Vagina (tissue), 2 donors: Measurements from ENCODE around the gene ARHGEF35. TPM values are rescaled to one million over a fixed set of nuclear protein-coding genes. Genes with fewer than 3 reads are reported as not detected.
"Not testable (repeated sequence)": the region's sequence is repeated elsewhere in the genome, so short reads cannot be mapped to it uniquely, and the experiment has no call there.

Source experiments
- DNase-seq, 2 donors: peaks; one replicate each; pipeline ENCODE4 v3.0.0-alpha.2; 2017; ENCODE audit errors: extremely low spot score in 2 of 2
- H3K27ac ChIP-seq: fragments of 200-600 bp; sonication (generic); one replicate; pipeline ENCODE4 v1.5.1; 2019
- H3K27me3 ChIP-seq: fragments of 200-600 bp; sonication (generic); one replicate; pipeline ENCODE4 v1.5.1; 2019
- H3K36me3 ChIP-seq, 2 donors: fragments of 200-600 bp; sonication (generic); one replicate each; pipeline ENCODE4 v1.5.1; 2017 to 2019
- H3K4me1 ChIP-seq: fragments of 200-600 bp; sonication (generic); one replicate; pipeline ENCODE4 v1.5.1; 2019
- H3K4me3 ChIP-seq, 2 donors: fragments of 200-600 bp; sonication (generic); 1 replicate in 1 of 2; 2 replicates in 1 of 2; pipeline ENCODE4 v1.5.1; 2016 to 2019
- H3K9me3 ChIP-seq: fragments of 200-600 bp; sonication (generic); one replicate; pipeline ENCODE4 v1.5.1; 2019
- intact Hi-C: fragments of 100-400 bp; cut with DNase I; formaldehyde crosslinking; loops from one replicate; pipeline ENCODE4 v1.15.1; 2023
- total RNA-seq: library from RNA; depleted of rRNA; stranded (reverse); fragments of >200 nt; gene quantifications from one replicate; pipeline ENCODE4 v1.2.3, GENCODE V29; 2016

Gene ARHGEF35
- total RNA-seq, result 8.3 TPM

DNA sequence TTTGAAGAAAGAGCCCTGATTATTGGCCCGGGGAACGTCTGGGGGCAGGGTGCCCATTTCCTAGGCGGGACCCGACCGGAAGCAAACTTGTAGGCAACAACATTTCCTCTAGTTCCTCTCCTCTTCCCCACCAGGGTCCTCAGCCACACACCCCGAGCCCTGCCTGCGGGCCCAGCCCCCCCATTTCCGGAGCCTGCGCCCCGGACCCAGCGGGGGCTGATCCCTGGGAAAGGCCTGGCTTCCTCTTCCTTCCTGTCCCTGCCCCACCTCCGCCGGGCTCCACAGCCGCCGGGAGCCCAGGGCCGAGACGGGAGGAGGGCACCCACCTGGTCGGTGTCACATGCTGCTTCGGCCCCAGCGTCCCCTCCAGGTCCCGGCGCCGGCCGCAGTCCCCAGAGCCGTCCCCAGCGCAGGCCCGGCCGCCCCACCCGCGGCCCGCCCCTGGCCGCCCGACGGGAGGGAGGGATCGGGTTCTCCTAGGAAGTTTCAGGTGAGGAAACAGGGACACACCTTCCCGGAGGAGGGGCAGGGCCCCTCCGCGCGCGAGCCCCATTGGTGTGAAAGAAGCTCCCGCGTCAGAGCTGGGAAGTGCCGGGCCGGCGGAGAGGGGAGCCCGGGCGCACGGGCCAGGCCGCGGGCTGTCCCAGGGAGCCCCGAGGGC is at the start of gene ARHGEF35:
Gene ARHGEF35 (minus strand): TSS at position 622 of the 661 bp plus-strand sequence. CDS start 7,450 bp downstream, outside the sequence.
- intact Hi-C loops, H3K4me3 ChIP-seq, H3K4me1 ChIP-seq, H3K9me3 ChIP-seq, H3K27me3 ChIP-seq, H3K27ac ChIP-seq, DNase-seq, H3K36me3 ChIP-seq: not testable (repeated sequence)

- intact Hi-C loops, result not testable (repeated sequence)
Measured at GRCh38 chr7:144245372-144245771, 49.7 kb upstream of the ARHGEF35 start.

DNA sequence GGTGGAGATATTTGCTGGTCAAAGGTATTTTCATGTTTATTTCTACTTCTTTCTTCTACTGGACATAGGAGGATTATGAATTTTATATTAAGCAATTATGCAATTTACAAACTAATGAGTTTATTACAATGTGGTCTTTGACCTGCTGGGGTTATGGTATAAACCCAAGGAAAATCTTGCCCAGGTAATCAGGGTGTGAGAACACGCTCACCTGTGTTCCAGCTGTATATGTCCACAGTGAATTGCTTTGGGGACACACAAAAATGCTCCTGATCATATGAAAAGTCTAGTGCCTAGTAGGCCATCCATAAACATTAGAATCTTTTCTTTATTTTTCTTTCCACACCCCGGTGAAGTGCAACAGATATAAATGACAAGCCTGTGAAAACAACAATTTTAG is 43.7 kb upstream of the ARHGEF35 start, which contains the start of gene OR2A42:
Gene OR2A42 (minus strand): TSS at position 241 of the 400 bp plus-strand sequence. CDS start 6,762 bp downstream, outside the sequence.
- DNase-seq, intact Hi-C loops, H3K36me3 ChIP-seq, H3K4me1 ChIP-seq, H3K27me3 ChIP-seq, H3K4me3 ChIP-seq, H3K27ac ChIP-seq, H3K9me3 ChIP-seq: not testable (repeated sequence)

More at GRCh38 chr7:144245372-144245771, 49.7 kb upstream of the ARHGEF35 start:
- not testable (repeated sequence) for H3K4me3 ChIP-seq, H3K27me3 ChIP-seq, DNase-seq, H3K36me3 ChIP-seq, H3K9me3 ChIP-seq, H3K4me1 ChIP-seq, H3K27ac ChIP-seq

DNA sequence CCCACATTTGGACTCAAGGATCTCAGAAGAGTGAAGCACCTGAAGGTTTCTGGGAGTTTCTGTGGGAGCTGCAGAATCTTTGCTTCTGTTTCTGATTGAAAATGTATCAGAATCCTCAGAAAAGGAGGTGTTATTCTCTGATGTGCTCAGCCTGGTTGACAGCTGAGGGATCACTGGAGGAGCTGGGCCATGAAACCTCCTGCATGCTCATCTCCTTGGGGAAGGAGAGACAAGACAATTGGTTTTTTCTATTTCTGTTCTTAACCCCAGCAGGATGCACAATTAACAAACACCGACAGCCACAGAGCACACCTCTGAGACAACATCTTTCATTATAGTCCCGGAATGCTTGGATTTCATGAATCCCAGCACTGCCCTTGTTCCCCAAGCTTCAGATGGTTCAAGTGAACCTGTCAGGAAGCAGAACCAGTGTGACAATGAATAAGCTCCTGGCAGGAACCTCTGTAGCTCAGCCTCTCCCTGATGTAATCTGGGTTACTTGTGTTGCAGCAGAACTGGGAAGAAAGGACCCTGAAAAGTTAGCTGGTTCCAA is 43.0 kb upstream of the ARHGEF35 start:
- H3K27ac ChIP-seq, H3K4me3 ChIP-seq, H3K36me3 ChIP-seq, H3K4me1 ChIP-seq, intact Hi-C loops, H3K9me3 ChIP-seq, H3K27me3 ChIP-seq: not testable (repeated sequence)
- DNase-seq, result peak in 1 of 2 donors; percentile 74

DNA sequence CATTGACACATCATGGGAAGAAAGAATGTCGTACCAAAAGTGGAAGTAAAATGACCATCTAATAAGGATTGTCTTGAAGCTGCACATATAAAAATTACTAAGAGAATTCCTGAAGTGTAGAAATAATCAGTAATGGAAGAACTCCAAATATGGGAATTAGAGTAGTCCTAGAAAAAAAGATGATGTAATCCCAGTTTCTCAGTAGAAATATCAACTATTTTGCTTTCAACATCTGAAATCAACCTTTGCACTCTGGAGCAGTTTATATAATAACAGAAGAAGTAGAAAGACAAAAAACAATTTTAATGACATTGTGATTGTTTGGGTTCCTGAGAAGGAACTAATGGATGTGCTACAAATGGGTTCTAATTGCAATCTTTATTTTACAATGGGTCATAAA is 37.4 kb upstream of the ARHGEF35 start:
- intact Hi-C loops, H3K4me1 ChIP-seq, H3K27me3 ChIP-seq, DNase-seq, H3K4me3 ChIP-seq, H3K36me3 ChIP-seq, H3K9me3 ChIP-seq, H3K27ac ChIP-seq: not testable (repeated sequence)

GRCh38 chr7:144231027-144231426 is 35.4 kb upstream of the ARHGEF35 start:
- intact Hi-C loops, H3K27me3 ChIP-seq, H3K9me3 ChIP-seq, H3K36me3 ChIP-seq, H3K4me3 ChIP-seq, DNase-seq, H3K4me1 ChIP-seq, H3K27ac ChIP-seq: not testable (repeated sequence)

- intact Hi-C loops, H3K36me3 ChIP-seq, H3K9me3 ChIP-seq, H3K27me3 ChIP-seq, H3K4me1 ChIP-seq, DNase-seq, H3K4me3 ChIP-seq, H3K27ac ChIP-seq: not testable (repeated sequence)
Measured at GRCh38 chr7:144228810-144229209, 33.2 kb upstream of the ARHGEF35 start.

GRCh38 chr7:144226866-144227265 is 31.2 kb upstream of the ARHGEF35 start:
- H3K9me3 ChIP-seq, H3K36me3 ChIP-seq, H3K4me1 ChIP-seq, H3K4me3 ChIP-seq, intact Hi-C loops, DNase-seq, H3K27me3 ChIP-seq, H3K27ac ChIP-seq: not testable (repeated sequence)

- H3K9me3 ChIP-seq, H3K27ac ChIP-seq, H3K36me3 ChIP-seq, H3K4me3 ChIP-seq, DNase-seq, intact Hi-C loops, H3K27me3 ChIP-seq, H3K4me1 ChIP-seq: not testable (repeated sequence)
Measured at GRCh38 chr7:144223675-144224074, 28.0 kb upstream of the ARHGEF35 start.

DNA sequence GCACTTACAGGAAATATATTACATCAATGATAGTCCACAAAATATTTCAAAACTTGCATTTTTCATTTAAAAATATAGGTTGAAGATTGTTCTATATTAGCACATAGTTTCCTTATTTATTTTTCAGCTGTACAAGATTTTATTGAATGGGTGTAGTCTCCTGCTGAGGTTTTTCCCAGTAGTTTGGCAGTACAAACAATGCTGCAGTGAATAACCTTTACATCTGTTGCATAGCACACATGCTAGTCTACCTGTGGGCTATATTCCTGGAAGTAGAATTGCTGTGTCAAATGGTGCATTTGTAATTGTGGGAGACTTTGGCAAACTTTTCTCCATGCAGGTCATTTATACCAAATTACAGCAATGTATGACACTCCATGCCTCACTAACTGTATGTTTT is 24.9 kb upstream of the ARHGEF35 start:
- H3K9me3 ChIP-seq, H3K4me1 ChIP-seq, intact Hi-C loops, H3K4me3 ChIP-seq, H3K27ac ChIP-seq, H3K27me3 ChIP-seq, H3K36me3 ChIP-seq, DNase-seq: not testable (repeated sequence)

GRCh38 chr7:144219149-144219548 is 23.5 kb upstream of the ARHGEF35 start:
- intact Hi-C loops, H3K4me3 ChIP-seq, H3K9me3 ChIP-seq, H3K27me3 ChIP-seq, DNase-seq, H3K4me1 ChIP-seq, H3K27ac ChIP-seq, H3K36me3 ChIP-seq: not testable (repeated sequence)

GRCh38 chr7:144218581-144218980 is 22.9 kb upstream of the ARHGEF35 start:
- H3K4me3 ChIP-seq, H3K36me3 ChIP-seq, H3K27ac ChIP-seq, DNase-seq, H3K9me3 ChIP-seq, intact Hi-C loops, H3K27me3 ChIP-seq, H3K4me1 ChIP-seq: not testable (repeated sequence)

DNA sequence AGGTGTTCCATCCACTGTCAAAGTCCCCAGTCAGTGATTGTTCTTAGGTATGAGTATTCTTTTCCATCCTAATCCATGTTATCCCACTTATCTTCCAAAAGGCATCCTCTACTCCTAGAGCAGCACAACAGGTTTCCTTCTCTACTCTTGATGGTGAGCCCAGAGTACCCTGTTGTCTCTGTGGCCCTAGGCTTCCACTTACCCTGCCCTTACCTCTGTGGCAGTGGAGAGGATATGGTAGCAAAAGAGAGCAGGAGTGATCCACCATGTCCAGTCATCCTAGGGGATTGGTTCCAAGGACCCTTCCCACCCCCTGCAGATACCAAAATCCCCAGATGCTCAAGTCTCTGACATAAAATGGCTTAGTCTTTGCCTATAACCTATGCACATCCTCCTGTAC is 21.6 kb upstream of the ARHGEF35 start:
- H3K4me3 ChIP-seq, H3K36me3 ChIP-seq, DNase-seq, H3K4me1 ChIP-seq, H3K9me3 ChIP-seq, intact Hi-C loops, H3K27ac ChIP-seq, H3K27me3 ChIP-seq: not testable (repeated sequence)

- intact Hi-C loops, H3K27me3 ChIP-seq, H3K9me3 ChIP-seq, H3K27ac ChIP-seq, H3K4me1 ChIP-seq, H3K4me3 ChIP-seq, DNase-seq, H3K36me3 ChIP-seq: not testable (repeated sequence)
Measured at GRCh38 chr7:144205306-144205705, 9.7 kb upstream of the ARHGEF35 start.
